HG03060 (cell line): ENCODE data around the gene RBM17.
"Not testable (repeated sequence)": the region's sequence is repeated elsewhere in the genome, so short reads cannot be mapped to it uniquely, and the experiment has no call there.

Experiments used
- ATAC-seq: cut with Tn5 transposase; IDR thresholded peaks from one replicate; pipeline ENCODE4 v1.9.1; 2021; ENCODE audit warnings: low read depth, moderate number of reproducible peaks; ENCODE audit not compliant: unreplicated experiment

RBM17 gene

GRCh38 chr10:6077071-6077675 is 11.7 kb upstream of the RBM17 start:
- ATAC-seq: no peak

- no peak for ATAC-seq
These were observed 9.8 kb upstream of the RBM17 start for GRCh38 chr10:6079044-6079443.

- no peak for ATAC-seq
These were observed 8.3 kb upstream of the RBM17 start for GRCh38 chr10:6080417-6080973.

- no peak for ATAC-seq
These were observed 6.1 kb upstream of the RBM17 start for GRCh38 chr10:6082496-6083395.

GRCh38 chr10:6083523-6084475 is 5.0 kb upstream of the RBM17 start:
- ATAC-seq: no peak

- no peak for ATAC-seq
These were observed 2.2 kb upstream of the RBM17 start for GRCh38 chr10:6086375-6087233.

- ATAC-seq: no peak
These were observed 743 bp downstream of the RBM17 start for GRCh38 chr10:6089334-6090219.

GRCh38 chr10:6091630-6092029 is 2.8 kb downstream of the RBM17 start:
- ATAC-seq: no peak

- ATAC-seq: no peak
These were observed 3.9 kb downstream of the RBM17 start for GRCh38 chr10:6092731-6093130.

- no peak for ATAC-seq
These were observed 7.2 kb downstream of the RBM17 start for GRCh38 chr10:6095810-6096570.

- ATAC-seq: no peak
These were observed 8.2 kb downstream of the RBM17 start for GRCh38 chr10:6097063-6097462.

- ATAC-seq: no peak
These were observed 9.3 kb downstream of the RBM17 start for GRCh38 chr10:6098156-6098555.

GRCh38 chr10:6100370-6100769 is 11.5 kb downstream of the RBM17 start:
- no peak for ATAC-seq

- no peak for ATAC-seq
These were observed 12.3 kb downstream of the RBM17 start for GRCh38 chr10:6101181-6101580.

GRCh38 chr10:6102128-6102527 is 13.3 kb downstream of the RBM17 start:
- no peak for ATAC-seq

GRCh38 chr10:6103591-6103990 is 14.8 kb downstream of the RBM17 start:
- no peak for ATAC-seq

- ATAC-seq: not testable (repeated sequence)
These were observed 18.8 kb downstream of the RBM17 start for GRCh38 chr10:6107616-6108015.

GRCh38 chr10:6108072-6108471 is 19.2 kb downstream of the RBM17 start:
- no peak for ATAC-seq
